Fibroblast of skin of abdomen (primary cell): Measurements from ENCODE around the gene CLEC11A.
"Not testable (repeated sequence)": the region's sequence is repeated elsewhere in the genome, so short reads cannot be mapped to it uniquely, and the experiment has no call there.

Source experiments
- DNase-seq: peaks from one replicate; pipeline ENCODE4 v3.0.0-alpha.2; 2013

The CLEC11A gene

DNA sequence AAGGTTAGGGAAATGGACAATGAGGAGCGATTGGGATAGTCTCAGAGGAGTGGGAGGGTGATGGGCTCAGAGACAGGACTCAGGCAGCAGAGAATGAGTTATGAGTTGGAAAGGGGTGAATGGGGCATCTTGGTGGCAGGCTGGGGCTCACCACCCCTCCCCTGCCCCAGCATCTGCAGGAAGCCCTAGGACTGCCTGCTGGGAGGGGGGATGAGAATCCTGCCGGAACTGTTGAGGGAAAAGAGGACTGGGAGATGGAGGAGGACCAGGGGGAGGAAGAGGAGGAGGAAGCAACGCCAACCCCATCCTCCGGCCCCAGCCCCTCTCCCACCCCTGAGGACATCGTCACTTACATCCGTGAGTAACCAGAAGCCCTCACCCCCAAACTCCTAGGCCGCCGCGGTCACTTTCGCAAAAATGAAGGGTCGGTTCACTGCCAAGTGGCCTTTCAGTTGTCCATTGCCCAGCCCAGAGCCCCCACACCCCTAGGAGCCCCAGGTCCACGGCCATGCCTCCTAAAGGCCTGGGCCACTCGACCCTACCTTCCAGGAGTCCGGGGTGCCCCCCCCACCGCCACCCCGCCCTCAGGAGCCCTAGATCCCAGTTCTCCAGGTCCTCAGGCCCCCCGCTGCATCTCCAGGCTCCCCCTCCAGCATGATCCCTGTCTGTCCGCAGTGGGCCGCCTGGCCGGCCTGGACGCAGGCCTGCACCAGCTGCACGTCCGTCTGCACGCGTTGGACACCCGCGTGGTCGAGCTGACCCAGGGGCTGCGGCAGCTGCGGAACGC, 764 bp downstream of the CLEC11A start:
- DNase-seq: no peak

DNA sequence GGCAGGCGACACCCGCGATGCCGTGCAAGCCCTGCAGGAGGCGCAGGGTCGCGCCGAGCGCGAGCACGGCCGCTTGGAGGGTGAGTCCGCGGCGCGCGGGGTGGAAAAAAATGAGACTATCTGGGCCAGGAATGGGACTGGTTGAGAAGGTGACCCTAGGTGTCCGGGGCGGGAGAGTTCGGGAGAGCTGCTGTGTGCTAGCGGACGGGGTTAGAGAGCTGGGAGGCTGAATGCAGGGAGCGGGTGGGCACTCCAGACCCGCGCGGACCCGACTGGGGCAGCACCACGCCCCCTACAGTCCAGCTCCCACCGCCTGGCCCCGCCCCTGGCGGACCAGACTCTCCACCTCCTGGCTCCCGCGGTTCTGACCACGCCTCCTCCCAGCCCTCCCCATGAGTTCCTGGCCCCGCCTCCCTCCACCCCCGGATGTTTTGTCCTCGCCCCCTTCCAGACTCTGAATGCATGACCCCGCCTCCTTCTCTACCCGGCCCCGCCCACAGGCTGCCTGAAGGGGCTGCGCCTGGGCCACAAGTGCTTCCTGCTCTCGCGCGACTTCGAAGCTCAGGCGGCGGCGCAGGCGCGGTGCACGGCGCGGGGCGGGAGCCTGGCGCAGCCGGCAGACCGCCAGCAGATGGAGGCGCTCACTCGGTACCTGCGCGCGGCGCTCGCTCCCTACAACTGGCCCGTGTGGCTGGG, 1.5 kb downstream of the CLEC11A start:
- peak; percentile 99 for DNase-seq

DNA sequence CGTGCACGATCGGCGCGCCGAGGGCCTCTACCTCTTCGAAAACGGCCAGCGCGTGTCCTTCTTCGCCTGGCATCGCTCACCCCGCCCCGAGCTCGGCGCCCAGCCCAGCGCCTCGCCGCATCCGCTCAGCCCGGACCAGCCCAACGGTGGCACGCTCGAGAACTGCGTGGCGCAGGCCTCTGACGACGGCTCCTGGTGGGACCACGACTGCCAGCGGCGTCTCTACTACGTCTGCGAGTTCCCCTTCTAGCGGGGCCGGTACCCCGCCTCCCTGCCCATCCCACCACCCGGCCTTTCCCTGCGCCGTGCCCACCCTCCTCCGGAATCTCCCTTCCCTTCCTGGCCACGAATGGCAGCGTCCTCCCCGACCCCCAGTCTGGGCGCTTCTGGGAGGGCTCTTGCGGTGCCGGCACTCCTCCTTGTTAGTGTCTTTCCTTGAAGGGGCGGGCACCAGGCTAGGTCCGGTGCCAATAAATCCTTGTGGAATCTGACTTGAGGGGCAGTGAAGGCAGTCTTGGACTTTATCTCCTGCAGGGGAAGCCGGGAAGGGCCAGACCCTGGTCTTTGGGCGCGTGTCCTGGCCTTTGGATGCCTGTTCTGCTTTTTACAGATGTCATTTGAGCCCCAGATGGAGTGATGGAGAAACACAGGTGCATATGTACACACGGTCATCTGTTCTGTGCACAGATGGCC, 2.2 kb downstream of the CLEC11A start:
- DNase-seq: no peak

DNA sequence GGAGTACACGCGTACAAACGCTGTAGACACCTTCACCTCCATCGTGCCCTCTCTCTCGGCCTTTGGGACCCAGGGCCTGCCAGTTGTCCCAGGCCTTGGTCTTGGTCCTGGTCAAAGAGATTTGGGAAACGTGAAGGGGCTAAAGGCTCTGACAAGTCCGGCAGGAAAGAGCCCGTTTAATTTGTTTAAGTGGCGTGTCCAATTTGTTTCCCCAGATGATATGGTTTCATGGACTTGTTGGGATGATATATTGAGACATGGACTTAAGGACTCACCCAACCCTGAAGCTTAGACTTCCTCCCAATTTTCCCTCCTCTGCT, 2.7 kb downstream of the CLEC11A start:
- DNase-seq: no peak

DNA sequence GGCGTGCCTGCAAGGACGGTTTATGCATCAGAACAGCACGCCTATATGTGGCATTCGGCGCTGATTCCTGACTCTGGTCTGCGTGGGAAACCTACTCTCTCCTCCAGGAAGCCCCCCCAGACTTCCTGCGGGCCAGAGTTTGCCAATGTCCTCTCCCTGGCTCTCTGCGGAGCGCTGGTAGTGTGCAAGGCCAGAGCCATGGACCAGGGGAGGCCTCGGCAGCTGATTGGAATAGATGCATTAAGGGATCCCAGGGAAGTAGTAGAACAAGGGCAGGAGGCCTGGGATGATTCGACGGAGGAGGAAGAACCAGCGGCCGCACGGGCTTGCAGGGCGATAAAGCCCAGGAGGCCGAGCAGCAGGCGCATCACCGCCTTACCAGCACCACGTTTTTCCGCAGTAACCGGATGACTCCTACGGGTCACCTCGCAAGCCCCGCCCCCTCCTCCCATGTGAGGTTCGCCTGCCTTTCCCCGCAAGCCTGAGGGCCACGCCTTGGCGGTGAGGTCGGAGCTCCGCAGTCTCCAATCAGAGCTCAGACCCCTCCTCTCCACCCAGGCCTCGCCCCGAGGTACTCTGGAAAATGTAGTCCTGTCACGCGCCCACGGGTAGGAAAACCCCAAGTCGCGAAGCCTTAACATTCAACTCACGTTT, 5.0 kb downstream of the CLEC11A start:
- DNase-seq: peak; percentile 85

DNA sequence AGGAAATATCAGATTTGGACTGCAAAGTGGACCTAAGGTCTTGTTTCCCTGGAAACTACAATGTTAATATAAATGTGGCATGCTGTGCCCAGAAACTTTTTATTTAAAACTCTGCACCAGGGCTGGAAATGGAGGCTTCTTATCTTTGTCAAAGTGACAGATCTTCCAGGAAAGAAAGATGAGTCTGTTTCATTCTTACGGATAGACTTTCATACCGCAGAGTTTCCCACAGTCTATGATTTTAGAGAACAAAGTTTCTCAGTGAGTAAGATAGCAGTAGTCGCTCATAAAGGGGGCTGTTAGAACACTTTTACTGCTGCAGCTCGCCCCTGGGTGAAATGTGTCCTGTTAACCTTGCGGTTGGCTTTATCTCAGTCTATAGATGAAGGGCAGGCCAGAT, 6.7 kb downstream of the CLEC11A start:
- no peak for DNase-seq

DNA sequence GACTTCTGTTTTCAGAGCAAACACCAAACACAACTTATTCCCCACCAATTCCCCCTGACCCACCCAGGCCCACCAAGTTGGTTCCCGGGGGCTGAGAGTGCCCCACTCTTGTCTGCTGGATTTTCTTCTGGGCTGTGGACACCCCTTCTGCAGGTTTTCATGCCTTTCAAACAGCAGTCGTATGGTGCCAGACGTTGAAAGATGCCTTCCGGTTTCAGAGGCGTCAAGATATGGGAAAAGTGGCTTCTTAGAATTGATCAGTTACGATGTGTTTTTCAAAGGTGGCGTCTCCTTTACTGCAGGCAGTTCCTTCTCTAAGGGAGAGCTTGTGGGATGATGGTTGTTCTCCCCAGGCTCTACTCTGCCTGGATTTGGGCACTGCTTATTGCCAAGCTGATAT, 12.7 kb downstream of the CLEC11A start:
- no peak for DNase-seq

DNA sequence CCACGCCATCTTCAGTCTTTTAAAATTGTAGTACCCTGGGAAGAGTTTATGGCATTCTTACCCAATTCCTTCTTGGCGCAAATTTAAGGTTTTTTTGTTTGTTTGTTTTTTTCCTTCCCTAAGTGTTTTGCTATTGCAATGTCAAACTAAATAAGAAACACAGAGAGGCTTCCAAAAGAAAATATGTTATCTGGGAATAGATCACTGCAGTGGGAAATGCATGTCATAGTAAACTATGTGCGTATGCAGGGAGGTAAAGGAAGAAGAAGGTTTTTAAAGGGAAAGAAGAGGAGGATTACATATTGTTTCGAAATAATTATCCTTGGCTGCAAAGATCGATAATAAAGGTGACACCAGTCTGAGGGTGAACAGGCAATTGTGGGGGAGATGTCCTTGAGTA, 13.2 kb downstream of the CLEC11A start:
- no peak for DNase-seq

DNA sequence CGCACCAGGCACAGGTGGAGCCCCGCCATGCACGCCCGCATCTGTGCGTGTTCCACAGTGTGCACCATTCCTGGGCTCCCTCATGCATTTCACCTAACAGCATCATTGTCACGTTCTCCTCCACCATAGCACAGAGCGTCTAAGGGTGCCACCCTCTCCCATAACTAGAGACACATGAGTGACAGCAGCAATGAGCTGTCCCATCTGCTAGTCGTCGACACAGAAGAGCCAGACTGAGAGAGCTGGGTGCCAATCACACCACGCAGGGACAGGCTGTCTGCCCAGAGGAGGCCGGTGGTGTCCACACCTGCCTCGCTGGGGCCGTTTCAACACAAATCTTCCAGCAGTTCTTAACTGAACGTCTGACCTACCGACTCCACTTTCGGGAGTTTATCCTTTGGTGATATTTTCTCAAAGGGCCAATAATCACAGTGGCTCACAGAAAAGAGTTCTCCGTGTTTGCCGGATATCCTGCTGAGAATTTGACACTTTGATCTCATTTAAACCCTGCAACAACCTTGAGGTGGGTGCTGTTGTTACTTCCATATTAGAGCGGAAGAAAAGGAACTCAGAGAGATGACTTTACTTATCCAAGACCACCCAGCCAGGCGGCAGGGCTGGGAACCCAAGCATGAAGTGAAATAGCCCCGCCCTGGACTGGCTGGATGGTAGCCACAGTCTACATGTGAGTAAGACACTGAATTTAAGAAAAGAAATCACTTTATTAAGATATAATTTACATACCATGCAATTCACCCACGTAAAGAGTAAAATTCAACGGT, 16.2 kb downstream of the CLEC11A start:
- no peak for DNase-seq

DNA sequence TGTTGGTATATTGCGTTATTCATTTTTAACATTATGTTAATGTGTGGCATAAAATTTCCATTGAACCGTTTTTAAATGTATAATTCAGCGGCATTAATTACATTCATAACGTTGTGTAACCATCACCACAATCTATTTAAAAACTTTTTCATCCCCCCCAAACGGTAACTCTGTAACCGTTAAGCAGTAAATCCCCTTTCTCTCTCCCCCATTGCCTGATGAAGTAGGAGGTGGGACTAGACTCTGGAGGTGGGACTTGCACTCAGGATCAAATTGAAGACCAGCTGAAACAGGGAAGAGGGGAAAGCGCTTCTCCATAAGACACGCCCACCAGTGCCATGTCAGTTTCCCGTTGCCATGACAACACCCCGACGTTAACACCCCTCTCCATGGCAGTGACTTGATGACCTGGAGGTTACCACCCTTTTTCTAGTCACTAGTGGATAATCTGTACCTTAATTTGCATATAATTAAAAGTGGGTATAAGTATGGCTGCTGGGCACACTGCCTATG, 16.8 kb downstream of the CLEC11A start:
- no peak for DNase-seq

DNA sequence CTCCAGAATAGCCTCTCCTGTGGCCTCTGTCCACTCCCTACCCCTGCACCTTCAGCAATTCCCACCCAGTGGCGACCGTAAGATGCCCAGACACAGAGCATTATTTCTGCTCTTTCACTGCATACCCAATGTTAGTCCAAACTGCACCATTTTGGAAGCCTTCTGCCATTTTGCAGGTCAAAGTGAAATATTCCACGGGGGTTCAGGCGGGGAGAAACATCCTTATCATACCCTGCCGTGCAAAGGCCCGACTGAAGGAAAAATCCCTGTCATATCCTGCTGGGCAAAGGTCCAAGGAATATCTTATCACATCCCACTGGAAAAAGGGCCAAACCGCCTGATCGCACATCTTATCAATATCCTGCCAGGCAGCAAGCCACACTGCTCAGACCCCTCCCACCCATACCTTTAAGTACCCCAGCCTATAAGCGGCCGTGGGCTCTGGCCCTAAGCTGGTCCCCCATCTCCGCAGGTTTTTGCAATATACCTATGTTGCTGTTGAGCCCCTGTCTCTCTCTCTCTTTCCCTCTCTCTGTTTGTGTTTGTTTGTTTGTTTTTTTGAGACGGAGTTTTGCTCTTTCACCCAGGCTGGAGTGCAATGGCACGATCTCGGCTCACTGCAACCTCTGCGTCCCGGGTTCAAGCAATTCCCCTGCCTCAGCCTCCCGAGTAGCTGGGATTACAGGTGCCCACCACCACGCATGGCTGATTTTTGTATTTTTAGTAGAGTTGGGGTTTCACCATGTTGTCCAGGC, 18.2 kb downstream of the CLEC11A start:
- no peak for DNase-seq

DNA sequence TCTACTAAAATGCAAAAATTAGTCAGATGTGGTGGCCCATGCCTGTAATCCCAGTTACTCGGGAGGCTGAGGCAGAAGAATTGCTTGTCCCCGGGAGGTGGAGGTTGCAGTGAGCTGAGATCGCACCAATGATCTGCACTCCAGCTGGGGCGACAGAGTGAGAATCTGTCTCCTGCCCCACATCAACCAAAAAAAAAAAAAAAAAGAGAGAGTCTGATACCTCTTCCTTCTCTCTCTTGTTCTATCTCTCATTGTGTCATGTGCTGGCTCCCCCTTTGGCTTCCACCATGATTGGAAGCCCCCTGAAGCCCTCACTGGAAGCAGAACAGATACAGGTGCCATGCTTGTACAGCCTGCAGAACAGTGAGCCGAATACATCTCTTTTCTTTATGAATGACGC, 20.4 kb downstream of the CLEC11A start:
- DNase-seq: no peak

DNA sequence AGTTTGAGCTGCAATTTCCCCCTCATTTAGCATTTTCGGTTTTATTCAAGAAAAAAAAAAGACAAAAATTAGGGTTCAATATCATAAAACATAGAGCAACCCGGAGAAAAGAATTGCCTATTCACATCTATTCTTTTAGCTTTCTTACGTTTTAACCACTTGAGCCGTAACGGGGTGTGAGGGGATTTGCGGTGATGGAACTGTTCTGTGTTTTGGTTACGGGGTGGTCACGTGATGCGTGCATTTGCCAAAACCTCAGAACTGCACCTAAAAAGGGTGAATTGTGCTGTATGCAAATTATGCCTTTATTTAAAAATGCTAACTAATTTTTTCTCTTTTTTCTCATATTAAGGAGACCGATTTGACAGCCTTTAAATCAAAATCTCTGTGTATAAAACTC, 22.1 kb downstream of the CLEC11A start:
- no peak for DNase-seq

DNA sequence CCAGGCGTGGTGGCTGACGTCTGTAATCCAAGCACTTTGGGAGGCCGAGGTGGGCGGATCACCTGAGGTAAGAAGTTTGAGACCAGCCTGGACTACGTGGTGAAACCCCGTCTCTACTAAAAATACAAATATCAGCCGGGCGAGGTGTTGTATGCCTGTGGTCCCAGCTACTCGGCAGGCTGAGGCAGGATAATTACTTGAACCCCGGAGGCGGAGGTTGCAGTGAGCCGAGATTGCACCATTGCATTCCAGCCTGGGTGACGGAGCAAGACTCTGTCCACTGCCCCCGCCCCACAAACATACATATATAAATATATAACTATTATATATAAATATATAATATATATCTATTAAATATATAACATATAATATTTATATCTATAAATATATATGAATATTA, 24.0 kb downstream of the CLEC11A start:
- not testable (repeated sequence) for DNase-seq

DNA sequence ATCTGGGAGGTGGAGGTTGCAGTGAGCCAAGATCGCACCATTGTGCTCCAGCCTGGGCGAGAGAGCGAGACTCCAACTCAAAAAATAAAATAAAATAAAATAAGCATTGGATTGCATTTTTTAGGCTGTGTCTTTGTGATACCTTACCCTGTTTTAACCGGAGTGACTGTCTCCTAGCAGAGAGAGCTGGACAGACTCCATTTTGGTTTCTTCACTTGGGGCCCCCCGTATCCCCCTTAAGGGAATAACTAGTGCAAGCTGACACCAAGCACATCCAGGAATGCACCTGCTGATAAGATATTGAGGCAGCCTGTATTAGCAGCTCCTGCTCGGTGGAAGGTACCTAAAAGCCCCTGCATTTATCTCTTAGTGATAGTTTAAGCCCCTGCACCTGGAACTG, 26.3 kb downstream of the CLEC11A start:
- no peak for DNase-seq

DNA sequence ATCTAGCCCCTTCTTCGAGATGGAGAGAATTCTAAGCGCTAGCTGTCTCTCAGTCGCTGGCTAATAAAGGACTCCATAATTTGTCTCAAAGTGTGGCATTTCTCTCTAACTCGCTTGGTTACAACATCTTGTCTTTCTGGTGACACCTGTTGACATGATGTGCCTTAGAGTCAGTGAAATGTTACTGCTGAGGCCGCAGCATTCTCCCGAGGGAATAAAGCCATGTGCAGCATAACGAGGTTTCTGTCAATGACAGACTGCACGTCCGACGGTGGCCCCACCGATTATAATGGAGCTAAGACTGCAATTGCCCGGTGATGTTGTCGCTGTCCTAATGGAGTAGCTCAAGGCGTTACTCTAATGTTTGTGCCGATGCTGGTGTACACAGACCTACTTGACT, 26.8 kb downstream of the CLEC11A start:
- DNase-seq: no peak

DNA sequence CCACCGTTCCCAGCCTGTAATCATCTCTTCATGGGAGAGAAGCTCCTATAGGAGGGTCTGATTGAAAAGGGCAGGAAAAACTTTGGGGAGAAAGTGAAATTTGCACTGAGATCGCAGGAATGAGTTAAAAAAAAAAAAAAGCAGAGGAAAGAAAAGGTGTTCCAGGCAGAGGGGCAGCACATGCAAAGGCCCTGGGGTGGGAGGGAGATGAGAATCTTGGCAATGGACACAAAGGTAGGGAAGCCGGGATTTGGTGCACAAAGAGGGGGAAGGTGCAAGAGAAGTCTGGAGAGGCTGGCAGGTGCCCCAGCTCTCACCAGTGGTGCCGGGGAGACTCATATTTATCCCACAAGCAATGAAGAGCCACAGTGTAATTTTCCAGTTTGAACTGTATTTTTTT, 30.7 kb downstream of the CLEC11A start:
- DNase-seq: no peak

DNA sequence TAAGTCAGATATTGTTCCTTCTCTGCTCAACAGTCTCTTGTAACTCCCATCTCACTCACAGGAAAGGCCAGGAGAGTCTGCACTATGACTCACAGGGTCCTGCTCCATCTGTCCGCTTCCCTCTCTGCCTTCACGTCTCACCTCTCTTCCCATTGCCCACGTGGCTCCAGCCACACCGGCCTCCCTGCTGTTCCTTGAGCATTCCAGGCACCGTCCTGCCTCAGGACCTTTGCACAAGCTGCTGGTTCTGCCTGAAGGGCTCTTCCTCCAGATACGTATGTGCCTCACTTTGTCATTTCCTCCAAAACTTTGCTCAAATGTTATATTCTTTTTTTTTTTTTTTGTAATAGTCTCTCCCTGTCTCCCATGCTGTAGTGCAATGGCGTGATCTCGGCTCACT, 33.1 kb downstream of the CLEC11A start:
- not testable (repeated sequence) for DNase-seq

DNA sequence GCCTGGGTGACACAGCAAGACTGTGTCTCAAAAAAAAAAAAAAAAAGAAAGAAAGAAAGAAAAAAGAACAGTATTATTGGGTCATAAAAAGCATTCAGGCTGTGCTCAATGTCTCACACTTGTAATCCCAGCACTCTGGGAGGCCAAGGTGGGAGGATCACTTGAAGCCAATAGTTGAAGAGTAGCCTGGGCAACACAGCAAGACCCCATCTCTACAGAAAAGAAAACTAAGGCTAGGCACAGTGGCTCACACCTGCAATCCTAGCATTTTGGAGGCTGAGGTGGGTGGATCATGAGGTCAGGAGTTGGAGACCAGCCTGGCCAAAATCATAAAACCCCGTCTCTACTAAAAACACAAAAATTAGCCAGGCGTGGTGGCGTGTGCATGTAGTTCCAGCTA, 34.5 kb downstream of the CLEC11A start:
- DNase-seq: not testable (repeated sequence)

DNA sequence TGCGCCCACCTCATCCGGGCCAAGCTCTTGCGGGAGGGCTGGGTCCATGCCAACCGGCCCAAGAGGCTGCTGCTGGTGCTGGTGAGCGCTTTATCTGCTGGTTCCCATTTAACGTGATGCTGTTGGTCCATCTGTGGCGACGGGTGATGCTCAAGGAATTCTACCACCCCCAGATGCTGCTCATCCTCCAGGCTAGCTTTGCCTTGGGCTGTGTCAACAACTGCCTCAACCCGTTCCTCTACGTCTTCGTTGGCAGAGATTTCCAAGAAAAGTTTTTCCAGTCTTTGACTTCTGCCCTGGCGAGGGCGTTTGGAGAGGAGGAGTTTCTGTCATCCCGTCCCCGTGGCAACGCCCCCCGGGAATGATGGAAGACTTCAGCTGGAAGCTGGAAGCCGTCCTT, 35.9 kb downstream of the CLEC11A start:
- not testable (repeated sequence) for DNase-seq

DNA sequence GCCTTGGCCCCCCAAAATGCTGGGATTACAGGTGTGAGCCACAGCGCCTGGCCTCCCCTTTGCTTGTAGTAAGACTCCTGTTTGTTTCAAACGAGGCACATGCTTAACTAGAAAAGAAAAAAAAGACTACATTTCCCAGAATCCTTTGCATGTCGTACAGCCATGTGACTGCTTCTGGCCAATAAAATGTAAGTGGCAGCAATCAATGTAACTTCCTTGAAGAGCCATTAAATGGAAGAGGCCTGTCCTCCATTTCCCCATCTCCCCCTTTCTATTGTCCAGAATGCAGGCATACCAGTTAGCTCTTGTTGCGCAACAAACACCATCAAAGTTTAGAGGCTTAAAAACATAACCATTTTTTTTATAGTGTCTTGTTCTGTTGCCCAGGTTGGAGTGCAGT, 36.7 kb downstream of the CLEC11A start:
- no peak for DNase-seq

DNA sequence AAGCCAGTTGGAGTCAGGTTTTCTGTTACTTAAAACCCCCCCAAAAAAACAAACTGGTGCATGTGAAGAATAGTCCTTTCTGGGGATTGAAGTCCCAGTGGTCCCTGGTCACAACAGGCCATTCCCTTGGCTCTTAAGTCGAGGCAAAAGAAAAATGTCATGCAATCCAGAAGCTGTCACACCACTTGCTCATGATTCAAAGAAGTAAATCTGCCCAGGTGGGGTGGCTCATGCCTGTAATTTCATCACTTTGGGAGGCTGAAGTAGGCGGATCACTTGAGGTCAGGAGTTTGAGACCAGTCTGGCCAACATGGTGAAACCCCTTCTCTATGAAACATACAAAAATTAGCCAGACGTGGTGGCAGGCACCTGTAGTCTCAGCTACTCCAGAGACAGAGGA, 38.3 kb downstream of the CLEC11A start:
- not testable (repeated sequence) for DNase-seq
